BLaER1 (cell line): Measurements from ENCODE around the gene ADORA2B.
"Not testable (repeated sequence)": the region's sequence is repeated elsewhere in the genome, so short reads cannot be mapped to it uniquely, and the experiment has no call there.

Source experiments
- H3K27ac ChIP-seq: shearing (Covaris generic); formaldehyde crosslinking; 2 replicates; pipeline ENCODE4 v1.8.1; 2022
- H3K27me3 ChIP-seq: shearing (Covaris generic); formaldehyde crosslinking; 2 replicates; pipeline ENCODE4 v1.8.1; 2022
- H3K36me3 ChIP-seq: shearing (Covaris generic); formaldehyde crosslinking; 2 replicates; pipeline ENCODE4 v1.8.1; 2022
- H3K4me1 ChIP-seq: shearing (Covaris generic); formaldehyde crosslinking; 2 replicates; pipeline ENCODE4 v1.8.1; 2022
- H3K4me2 ChIP-seq: shearing (Covaris generic); formaldehyde crosslinking; 2 replicates; pipeline ENCODE4 v1.8.1; 2022
- H3K4me3 ChIP-seq: shearing (Covaris generic); formaldehyde crosslinking; 2 replicates; pipeline ENCODE4 v1.8.1; 2022
- H3K9ac ChIP-seq: shearing (Covaris generic); formaldehyde crosslinking; 2 replicates; pipeline ENCODE4 v1.8.1; 2022
- H3K9me3 ChIP-seq: shearing (Covaris generic); formaldehyde crosslinking; 2 replicates; pipeline ENCODE4 v1.8.1; 2022
- H4K20me1 ChIP-seq: shearing (Covaris generic); formaldehyde crosslinking; 2 replicates; pipeline ENCODE4 v1.8.1; 2022
- Cebpa-rat ChIP-seq: shearing (Covaris generic); IDR thresholded peaks from 2 replicates; pipeline ENCODE4 v1.8.1; 2022

ADORA2B gene

DNA sequence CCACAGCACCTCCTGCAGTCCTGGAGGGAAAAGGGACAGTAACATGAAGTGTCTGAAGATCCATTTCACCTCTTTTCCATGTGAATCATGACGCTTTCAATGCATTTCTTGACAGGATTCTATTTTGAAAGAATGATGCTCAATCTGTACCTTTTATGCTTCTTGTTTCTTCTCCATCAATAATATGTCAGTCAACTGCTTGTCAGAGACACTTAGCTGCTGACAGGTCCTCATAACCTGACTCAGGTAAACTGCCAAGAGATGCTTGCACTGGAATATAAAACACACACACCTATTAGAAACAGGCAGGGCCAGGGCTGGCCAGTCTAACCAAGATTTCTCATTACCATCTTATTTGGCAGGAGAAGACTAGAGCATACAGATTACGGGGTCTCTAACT, 33.0 kb downstream of the ADORA2B start:
- no peak overlapping the region for H3K4me3 ChIP-seq
- H3K4me1 ChIP-seq: no peaks in the 10 kb centered on the region

DNA sequence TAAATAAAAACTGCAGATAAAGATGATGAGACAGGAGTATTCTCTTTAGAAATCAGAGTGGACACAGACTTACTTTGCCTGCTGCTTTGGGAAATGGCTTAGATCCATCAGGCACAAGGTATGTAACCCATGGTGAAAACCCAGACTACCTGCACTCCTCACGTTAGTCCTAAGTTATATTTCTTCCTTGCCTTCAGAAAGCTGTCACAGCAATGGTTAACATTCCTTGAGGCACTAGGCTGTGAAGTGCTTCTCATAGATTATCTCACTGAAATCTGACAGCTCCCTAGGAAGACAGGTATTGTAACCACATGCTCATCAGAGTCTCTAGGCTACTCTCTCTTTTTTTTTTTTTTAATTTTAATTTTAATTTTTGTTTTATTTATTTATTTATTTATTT, 33.7 kb downstream of the ADORA2B start:
- no peaks in the 10 kb centered on the region for H3K27me3 ChIP-seq
- H3K27ac ChIP-seq: no peak overlapping the region
- no peak overlapping the region for H3K9ac ChIP-seq
- no peaks in the 10 kb centered on the region for H4K20me1 ChIP-seq
- no peak for TF ChIP-seq Cebpa-rat
- no peaks in the 10 kb centered on the region for H3K4me1 ChIP-seq
- H3K4me2 ChIP-seq: no peak overlapping the region
- peaks cover 81% of the 10 kb centered on the region for H3K36me3 ChIP-seq
- peaks cover 8% of the 10 kb centered on the region; the same call in 1 of the 2 replicates for H3K9me3 ChIP-seq
- H3K4me3 ChIP-seq: no peak overlapping the region

More for the DNA sequence above, 33.0 kb downstream of the ADORA2B start:
- Histone ChIP-seq H3K9ac (no peak overlapping the region), H4K20me1 (no peaks in the 10 kb centered on the region), H3K27me3 (no peaks in the 10 kb centered on the region), H3K4me2 (no peak overlapping the region), H3K9me3 (peaks cover 8% of the 10 kb centered on the region; the same call in 1 of the 2 replicates), H3K36me3 (peaks cover 74% of the 10 kb centered on the region), H3K27ac (no peak overlapping the region)
- no peak for TF ChIP-seq Cebpa-rat

DNA sequence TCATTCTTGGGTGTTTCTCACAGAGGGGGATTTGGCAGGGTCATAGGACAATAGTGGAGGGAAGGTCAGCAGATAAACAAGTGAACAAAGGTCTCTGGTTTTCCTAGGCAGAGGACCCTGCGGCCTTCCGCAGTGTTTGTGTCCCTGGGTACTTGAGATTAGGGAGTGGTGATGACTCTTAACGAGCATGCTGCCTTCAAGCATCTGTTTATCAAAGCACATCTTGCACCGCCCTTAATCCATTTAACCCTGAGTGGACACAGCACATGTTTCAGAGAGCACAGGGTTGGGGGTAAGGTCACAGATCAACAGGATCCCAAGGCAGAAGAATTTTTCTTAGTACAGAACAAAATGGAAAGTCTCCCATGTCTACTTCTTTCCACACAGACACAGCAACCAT, 34.1 kb downstream of the ADORA2B start:
- H3K36me3 ChIP-seq: peaks cover 84% of the 10 kb centered on the region
- not testable (repeated sequence) for H3K9ac ChIP-seq, H3K27me3 ChIP-seq, H3K4me2 ChIP-seq, H3K9me3 ChIP-seq, H3K27ac ChIP-seq, H3K4me3 ChIP-seq, H4K20me1 ChIP-seq, H3K4me1 ChIP-seq

DNA sequence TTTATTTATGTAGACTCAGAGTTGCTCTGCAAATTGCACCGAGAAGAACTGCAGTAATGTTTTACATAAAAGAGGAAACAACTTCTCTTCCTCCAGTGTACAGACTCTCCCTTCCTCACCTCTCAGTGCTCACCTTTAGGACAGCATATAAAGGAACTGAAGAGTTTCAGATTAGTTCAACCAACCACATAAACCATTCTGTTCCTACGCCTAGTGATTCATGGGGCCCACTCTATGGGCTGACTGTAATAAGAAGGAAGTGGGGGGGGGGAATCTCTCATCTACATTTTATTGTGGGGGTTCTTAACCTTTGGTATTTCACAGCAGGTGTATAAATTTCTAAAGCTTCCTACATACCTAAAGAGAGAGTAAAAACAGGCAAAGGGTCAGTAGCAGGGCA, 36.3 kb downstream of the ADORA2B start:
- Histone ChIP-seq H3K4me1 (no peaks in the 10 kb centered on the region), H4K20me1 (no peaks in the 10 kb centered on the region), H3K9ac (no peak overlapping the region), H3K27me3 (no peaks in the 10 kb centered on the region), H3K27ac (no peak overlapping the region), H3K4me3 (no peak overlapping the region), H3K4me2 (no peak overlapping the region), H3K36me3 (peaks cover 87% of the 10 kb centered on the region), H3K9me3 (peaks cover 8% of the 10 kb centered on the region; the same call in 1 of the 2 replicates)
- TF ChIP-seq Cebpa-rat: no peak

DNA sequence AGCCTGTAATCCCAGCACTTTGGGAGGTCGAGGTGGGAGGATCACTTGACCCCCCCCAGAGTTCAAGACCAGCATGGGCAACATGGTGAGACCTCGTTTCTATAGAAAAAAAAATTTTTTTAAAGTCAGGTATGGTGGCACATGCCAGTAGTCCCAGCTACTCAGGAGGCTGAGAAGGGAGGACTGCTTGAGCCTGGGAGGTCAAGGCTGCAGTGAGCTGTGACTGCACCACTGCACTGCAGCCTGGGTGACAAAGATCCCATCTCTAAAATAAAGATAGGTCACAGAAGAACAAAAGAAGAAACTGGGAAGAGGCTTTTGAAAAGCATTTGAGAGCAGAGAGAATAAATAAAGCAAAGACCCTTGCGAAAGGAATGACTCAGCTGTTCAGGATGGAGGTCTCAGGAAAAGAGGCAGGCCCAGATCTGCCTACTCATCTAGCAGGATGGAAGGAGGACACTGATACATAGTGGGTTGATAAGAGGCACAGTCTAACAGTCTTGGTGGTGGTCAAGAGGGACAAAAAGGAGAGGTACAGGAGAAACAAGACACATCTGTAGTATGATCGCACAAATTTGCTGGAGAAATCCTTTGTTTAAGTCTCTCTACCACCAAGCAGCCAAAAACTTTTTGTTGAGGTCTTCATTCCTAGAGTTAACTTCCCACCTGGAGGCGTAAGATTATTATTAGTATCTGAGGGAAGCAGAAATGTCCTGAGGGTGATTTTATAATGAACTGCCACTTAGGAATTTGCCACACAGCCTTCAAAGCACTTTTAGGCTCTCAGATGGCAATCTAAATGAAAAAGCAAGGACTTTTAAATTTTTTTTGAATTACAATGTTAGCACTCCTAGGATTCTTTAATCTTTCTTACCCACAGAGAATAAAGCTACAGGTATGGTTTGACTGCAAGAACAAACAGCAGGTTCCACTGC, 37.0 kb downstream of the ADORA2B start:
- Histone ChIP-seq H3K4me1 (no peaks in the 10 kb centered on the region), H3K4me3 (no peak overlapping the region), H3K36me3 (peaks cover 88% of the 10 kb centered on the region), H3K27ac (no peak overlapping the region), H3K4me2 (no peak overlapping the region), H3K27me3 (no peaks in the 10 kb centered on the region), H3K9ac (no peak overlapping the region), H3K9me3 (peaks cover 8% of the 10 kb centered on the region; the same call in 1 of the 2 replicates), H4K20me1 (no peaks in the 10 kb centered on the region)
- TF ChIP-seq Cebpa-rat: no peak

DNA sequence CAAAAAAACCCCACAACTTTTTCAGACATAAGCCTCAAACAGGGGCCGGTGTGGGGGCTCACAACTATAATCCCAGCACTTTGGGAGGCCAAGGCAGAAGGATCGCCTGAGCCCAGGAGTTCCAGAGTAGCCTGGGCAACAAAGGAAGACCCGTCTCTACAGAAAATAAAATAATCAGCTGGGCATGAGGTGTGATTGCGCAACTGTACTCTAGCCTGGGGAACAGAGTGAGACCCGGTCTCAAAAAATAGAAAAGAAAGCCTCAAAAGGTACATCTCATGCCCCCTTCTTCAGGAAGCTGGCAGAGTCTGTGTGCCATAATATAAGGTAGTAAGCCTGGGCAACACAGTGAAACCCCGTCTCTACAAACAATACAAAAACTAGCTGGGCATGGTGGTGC, 51.4 kb downstream of the ADORA2B start:
- Histone ChIP-seq H3K4me2 (no peak overlapping the region), H3K4me3 (no peak overlapping the region), H3K27me3 (no peaks in the 10 kb centered on the region), H3K4me1 (peaks cover 26% of the 10 kb centered on the region), H4K20me1 (peaks cover 22% of the 10 kb centered on the region), H3K36me3 (peaks cover 39% of the 10 kb centered on the region), H3K27ac (no peak overlapping the region), H3K9me3 (peaks cover 2% of the 10 kb centered on the region; the same call in 1 of the 2 replicates), H3K9ac (no peak overlapping the region)
- peak; percentile 95 for TF ChIP-seq Cebpa-rat

DNA sequence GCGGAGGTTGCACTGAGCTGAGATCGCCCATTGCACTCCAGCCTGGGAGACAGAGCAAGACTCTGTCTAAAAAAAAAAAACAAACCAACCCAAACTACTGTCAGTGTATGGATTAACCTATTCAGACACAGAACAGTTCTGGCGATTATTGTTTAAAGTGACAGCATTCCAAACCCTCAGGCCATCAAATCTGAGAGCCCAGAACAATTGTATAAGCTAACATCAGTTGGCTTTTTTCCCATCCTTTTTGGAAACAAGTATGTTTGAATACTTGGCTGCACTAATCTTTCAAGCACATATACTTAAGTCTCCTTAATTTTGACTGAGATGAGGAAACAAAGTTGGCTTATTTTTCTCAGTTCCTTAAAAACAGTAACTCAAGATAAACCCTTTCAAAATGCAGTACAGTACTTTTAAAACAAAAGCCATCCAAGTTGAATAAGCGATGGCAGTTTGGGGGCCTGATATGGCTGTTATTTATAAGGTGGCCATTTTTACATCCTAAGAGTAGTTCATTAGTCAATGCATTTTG, 53.2 kb downstream of the ADORA2B start:
- Histone ChIP-seq H3K4me2 (peak overlapping the region; percentile 86), H3K4me3 (no peak overlapping the region), H3K36me3 (peaks cover 48% of the 10 kb centered on the region), H3K9ac (no peak overlapping the region), H3K27ac (no peak overlapping the region), H3K4me1 (peaks cover 25% of the 10 kb centered on the region), H4K20me1 (peaks cover 32% of the 10 kb centered on the region), H3K27me3 (no peaks in the 10 kb centered on the region), H3K9me3 (peaks cover 12% of the 10 kb centered on the region; the same call in 1 of the 2 replicates)
- no peak for TF ChIP-seq Cebpa-rat

DNA sequence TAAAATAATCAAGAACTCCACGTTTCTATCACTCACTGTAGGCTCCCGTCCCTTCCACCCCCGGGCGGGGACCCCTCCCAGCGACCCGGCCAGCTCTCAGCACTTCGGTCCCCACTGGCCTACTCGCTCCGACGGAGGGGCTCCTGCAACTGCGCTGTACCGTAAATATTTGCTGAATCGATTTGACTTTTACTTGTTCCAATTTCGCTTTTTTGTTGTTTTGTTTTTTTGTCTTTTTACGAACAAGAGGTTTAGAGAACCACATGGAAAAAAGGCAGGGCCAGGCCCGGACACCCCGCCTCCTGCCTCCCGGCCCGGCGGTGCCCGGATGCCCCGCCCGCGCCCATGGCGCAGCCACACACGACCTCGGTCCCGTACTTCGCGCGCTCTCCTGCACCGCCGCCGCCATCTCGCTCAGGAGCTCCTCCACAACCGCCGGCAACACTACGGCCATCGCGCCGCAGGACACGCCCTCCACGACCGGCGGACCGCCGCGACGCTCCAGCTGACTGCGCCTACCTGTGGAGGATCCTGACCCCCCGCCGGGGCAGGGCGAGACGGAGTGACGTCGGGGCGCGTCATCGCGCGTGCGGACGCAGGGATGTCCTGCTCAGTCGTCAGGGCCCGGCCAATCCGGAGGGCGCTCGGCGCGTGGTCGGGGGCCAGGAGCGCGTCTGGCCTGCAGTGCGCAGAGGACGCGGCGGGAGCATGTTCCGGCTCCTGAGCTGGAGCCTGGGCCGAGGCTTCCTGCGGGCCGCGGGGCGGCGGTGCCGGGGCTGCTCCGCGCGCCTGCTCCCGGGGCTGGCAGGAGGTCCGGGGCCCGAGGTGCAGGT, 54.4 kb downstream of the ADORA2B start, which contains the start of the genes TTC19 and ZSWIM7:
TSS of gene TTC19 (plus strand) at position 684 of the 833 bp plus-strand sequence. CDS start at position 709, 25 bp downstream.
TSS of gene ZSWIM7 (minus strand) at position 564 of the 833 bp plus-strand sequence. CDS start at position 454, 110 bp downstream.
- Histone ChIP-seq H3K9ac (peak within 1 kb of the TSS; percentile 91), H3K9me3 (peaks cover 12% of the 10 kb centered on the region; the same call in 1 of the 2 replicates), H3K36me3 (peaks cover 48% of the 10 kb centered on the region), H3K27ac (peak within 1 kb of the TSS; percentile 90), H3K27me3 (no peaks in the 10 kb centered on the region), H3K4me2 (peak within 1 kb of the TSS; percentile 86), H3K4me3 (peak within 1 kb of the TSS; percentile 90), H4K20me1 (peaks cover 32% of the 10 kb centered on the region), H3K4me1 (peaks cover 25% of the 10 kb centered on the region)
- no peak for TF ChIP-seq Cebpa-rat
